Stimulated activated CD4-positive, alpha-beta T cell treated with anti-CD3 and anti-CD28 coated beads, Interleukin-4, amount 100 ng/mL, for 48 hours (primary cell): Measurements from ENCODE around the gene SCUBE3.
A peak's percentile ranks its signal among the peaks of the same experiment; 100 is the strongest.

Experiments
- DNase-seq, 2 donors: peaks; one replicate each; pipeline ENCODE4 v3.0.0-alpha.2; 2020; ENCODE audit warnings: low read depth in 2 of 2

SCUBE3 gene

DNA sequence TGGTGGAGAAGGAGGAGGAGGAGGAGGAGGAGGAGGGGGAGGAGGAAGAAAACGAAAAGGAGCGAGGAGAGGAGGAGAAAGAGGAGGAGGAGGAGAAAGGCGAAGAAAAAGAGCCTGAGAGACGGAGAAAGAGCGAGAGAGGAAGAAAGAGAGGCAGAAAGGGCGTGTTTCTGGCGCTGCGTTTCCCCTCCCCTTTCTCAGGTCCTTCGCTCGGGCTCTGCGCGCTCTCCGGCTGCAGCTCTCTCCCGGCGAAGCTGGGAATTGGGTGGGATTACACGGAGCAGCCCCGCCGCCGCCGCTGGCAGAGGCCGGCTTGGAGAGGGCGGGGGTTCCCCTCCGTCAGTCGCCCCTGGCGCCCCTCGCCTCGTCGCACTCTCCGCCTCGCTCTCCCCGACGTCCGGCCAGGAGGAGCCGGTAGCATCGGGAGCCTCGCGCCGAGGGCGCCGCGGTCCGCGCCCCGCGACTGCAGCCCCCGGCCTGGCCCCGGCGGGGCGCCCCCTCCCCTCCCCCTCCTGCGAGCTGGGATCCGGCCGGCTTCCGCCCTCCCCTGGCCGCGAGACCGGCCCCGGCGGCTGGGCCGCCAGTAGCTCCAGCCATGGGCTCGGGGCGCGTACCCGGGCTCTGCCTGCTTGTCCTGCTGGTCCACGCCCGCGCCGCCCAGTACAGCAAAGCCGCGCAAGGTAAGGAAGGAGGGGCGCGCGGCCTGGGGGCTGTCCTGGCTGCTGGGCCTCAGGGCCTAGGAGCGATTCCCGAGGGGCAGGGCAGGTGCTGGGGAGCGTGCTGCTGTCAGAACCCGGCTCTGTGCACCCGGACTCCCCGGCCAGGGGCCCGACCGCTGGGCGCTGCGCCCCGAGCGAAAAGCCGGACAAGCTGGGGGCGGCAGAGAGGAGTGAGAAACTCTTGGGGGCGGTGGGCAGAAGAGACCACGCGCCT lies at the start of gene SCUBE3:
Gene SCUBE3 (plus strand): TSS at position 133 of the 933 bp plus-strand sequence. CDS start 463 bp downstream, at position 596.
- DNase-seq: peak in 1 of 2 donors; percentile 6

DNA sequence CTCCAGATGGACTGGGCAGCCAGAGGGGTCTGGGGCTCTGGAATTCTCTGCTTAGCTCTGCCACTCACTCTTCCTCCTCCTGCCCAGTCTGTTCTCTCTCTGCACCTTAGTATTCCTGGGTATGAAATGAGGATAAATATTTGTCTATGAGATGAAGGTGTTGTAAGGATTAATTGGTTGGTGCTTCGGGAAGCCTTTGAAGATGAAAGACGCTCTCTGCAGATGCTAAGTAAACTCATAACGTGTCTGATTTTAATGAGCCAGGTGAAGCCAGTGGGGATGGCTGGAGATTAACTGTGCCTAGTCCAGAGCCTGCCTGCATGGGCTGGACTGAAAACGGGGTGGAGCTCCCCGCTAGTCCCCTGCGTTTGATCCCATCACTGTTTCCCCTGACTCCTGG lies 49.5 kb upstream of the SCUBE3 start:
- no peak for DNase-seq

DNA sequence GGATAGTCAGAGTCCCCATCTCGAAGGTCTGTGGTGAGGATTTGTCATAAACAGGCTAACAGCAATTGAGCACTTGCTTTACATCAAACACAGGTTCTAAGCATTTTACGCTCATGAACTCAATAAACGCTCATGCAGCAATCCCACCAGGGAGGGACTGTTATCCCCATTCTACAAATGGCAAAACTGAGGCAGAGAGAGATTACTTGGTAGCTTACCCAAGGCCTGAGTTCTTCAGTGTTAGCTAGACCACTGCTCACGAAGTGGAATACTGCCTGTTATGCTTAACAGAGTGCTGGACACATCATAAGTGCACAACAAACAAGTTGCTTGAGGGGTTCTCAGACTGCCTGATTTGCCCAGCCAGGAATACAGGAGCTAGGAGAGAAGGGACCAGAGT lies 48.9 kb upstream of the SCUBE3 start:
- DNase-seq: no peak

DNA sequence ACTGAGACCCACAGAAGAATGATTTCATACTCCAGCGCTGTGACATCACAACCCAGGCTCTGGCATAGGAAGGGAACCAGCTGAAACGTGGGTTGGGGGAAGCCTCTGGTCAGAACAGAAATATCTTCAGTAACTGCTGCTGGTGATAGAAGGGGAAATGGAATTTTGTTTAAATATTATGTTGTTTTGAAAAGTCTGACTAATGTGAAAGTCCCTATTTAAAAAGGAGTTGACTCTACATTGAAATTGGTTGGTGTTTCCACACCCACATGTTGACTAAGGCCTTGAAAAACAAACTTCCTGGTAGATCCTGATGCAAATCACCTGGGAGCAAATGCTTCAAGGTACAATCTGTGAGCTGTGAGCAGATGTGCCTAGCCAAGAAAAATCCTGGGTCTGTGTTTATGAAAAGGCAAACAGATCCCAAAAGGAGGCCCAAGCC lies 48.1 kb upstream of the SCUBE3 start:
- no peak for DNase-seq

DNA sequence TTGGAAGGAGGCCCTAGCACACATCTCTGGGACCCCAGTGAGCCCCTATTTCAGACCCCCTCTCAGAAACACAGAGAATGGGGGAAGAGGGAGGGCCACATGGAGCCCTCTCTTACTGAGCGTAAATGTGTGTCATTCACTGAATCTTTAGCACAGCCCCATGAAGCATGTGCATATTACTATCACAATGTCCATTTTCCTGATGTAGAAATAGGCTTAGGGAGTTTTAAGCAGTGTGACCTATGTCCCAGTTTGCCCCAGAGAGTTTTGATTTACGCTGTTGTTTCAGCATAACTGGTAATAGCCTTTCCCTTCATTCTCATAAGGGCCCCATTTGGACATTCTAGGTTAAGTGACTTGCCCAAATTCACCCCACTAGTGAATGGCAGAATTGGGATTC lies 47.6 kb upstream of the SCUBE3 start:
- no peak for DNase-seq

DNA sequence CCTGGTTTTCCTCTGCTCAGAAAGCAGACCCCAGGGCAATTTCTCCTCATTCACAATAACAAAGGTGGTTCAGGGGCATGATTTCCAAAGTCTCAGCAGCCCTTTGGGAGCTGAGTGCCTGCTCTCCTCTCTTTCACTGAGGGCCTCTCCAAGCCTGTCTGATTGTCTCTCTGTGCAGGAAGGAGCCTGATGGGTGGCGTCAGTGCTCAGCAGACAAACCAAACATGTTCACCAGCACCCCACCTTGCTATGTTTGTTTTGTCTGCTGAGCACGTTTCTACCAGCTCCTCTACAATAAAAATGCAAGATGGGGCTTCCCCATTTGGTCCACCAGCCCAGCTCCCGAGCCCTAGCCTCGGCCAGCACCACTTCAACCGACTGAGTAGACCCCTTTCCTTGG lies 47.2 kb upstream of the SCUBE3 start:
- DNase-seq: no peak

DNA sequence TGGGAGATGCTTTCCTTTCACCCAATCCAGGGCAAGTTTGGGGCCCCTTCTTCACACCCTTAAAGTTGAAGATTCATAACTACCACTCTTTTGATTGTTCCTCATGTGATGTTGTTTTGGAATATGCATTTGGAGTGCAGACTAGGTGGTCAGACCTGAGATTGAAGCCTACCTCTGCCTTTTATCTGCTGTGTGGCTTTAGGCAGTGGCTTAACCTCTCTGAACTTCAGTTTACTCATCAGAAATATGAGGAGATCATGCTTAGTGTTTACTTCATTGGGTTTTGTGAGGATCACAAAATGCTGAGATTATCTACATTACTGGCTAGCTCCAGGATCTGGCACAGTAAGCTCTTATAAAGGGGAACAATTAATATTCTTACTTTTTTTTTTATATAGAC lies 46.3 kb upstream of the SCUBE3 start:
- no peak for DNase-seq

DNA sequence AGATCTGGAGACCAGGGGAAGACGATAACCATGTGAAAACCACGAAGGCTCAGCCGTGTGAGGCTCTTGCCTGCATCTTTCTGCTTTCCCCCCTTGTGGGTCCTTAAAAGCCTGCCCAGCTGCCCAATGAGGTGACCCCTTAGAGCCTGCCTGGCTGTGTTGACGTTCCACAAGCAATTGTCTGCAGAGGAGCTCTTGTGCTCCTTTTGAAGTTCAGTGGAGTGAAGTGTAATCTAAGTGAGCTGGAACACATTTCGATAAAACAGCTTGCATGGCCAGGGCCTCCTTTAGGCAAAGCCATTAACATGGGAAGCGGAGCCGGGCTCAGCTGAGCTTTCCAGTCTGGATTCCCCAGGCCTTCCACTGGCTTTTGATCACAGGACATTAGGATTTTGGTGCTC lies 45.3 kb upstream of the SCUBE3 start:
- DNase-seq: no peak

DNA sequence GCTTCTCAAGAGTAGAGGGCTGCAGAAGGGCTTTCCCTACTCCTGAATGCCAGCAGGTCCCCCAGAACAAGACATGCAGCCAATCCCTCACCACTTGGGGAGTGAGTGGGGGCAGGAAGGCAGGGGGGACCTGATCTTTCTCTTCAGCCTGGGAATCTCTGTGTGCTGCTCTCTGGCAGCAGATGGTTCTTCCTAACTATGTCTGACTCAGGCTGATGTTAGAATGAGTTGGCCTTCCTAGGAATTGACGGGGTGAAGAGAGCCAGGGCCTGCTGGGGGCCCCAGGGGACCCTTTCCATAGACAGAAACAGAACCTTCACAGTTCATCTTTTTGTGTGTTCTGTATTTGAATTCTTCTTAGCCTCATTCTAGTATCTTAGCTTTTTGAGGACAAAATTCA lies 43.6 kb upstream of the SCUBE3 start:
- DNase-seq: no peak

DNA sequence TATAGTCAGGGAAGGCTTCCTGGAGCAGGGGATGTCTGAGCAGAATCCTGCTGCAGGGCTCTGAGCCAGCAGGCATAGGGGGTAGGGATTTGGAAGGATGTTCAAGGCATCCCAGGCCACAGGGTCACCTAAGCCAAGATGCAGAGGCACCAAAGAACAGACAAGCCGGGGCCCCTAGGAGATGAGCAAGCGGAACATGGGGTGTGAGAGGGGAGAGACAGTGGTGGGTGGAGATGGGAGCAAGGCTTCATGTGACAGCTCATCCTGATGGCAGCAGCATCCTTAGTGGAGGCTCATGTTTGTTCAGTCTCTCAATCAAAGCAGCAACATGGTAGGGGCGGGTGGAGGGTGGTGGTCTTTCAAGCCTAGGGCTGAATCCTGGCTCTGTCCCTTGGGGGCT lies 42.9 kb upstream of the SCUBE3 start:
- DNase-seq: no peak

DNA sequence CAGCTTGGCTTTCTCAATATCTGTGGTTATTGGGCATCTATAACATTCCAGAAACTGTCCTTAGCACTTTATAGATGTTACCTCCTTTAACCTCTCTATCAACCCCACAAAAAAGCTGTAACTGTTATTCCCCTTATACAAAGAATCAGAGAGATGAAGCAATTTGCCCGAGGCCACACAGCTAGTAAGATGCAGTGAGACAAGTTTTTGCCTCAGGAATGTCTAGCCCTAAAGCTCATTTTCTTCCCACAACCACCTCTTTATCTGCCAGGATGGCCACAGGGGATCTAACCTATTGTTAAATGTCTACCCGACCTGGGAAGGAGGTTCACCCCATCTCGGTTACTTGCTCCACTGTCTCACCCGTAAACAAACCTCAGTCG lies 40.7 kb upstream of the SCUBE3 start:
- DNase-seq: no peak

DNA sequence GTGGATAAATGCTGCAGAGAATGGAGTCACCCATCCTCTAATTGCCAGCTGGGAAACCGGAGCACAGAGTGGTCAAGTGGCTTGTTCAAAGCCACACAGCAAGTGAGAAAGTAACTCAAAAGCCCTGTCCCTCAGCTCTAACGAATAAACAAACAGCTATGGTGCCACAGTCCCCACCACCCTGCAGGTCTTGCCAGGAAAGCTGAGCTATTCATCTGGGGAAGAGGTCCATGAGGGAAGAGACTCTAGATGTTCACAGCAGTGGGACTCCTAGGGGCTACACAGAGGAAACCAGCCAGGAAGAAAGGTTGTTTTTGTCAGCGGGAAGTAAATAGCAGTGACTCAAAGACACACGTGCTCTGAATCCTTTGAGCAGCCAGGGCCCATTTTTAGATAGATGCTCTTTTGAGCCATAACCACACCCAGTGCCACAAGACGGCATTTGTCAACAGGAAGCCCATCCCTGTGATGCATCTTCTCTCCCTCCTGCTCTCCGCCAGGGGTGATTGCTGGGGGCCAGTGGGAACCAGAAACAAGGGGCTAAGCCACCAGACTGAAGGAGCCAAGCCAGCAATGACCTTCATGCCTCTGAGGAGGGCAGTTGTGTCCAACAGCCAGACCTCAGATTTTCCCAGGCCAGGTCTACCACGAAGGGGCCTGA lies 40.2 kb upstream of the SCUBE3 start:
- no peak for DNase-seq

DNA sequence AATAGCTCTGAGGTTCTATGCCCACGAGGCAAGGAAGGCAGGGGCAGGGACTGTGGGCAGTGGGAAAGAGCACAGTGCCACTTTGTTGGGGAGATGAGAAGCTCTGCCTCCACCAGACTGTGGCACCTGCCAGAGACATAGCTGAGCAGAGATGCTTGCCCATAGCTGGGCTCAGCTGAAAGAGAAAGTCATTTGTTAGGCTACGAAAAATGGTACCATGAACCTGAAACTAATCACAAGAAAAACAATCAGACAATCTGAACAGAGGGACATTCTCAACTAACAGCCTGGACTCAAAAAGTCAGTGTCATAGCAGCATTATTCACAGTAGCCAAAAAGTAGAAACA lies 39.7 kb upstream of the SCUBE3 start:
- no peak for DNase-seq

DNA sequence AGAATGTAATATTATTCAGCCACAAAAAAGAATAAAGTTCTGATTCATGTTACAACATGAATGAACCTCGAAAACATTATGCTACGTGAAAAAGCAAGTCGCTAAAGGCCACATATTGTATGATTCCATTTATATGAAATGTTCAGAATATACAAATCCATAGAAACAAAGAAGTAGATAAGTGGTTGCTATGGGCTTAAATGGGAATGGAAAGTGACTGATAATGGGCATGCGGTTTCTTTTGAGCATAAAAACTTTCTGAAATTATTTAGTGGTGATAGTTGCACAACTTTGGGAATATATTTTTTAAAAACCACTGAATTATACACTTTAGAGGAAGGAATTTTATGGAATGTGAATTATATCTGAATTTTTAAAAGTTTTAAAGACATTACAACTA lies 39.3 kb upstream of the SCUBE3 start:
- no peak for DNase-seq

DNA sequence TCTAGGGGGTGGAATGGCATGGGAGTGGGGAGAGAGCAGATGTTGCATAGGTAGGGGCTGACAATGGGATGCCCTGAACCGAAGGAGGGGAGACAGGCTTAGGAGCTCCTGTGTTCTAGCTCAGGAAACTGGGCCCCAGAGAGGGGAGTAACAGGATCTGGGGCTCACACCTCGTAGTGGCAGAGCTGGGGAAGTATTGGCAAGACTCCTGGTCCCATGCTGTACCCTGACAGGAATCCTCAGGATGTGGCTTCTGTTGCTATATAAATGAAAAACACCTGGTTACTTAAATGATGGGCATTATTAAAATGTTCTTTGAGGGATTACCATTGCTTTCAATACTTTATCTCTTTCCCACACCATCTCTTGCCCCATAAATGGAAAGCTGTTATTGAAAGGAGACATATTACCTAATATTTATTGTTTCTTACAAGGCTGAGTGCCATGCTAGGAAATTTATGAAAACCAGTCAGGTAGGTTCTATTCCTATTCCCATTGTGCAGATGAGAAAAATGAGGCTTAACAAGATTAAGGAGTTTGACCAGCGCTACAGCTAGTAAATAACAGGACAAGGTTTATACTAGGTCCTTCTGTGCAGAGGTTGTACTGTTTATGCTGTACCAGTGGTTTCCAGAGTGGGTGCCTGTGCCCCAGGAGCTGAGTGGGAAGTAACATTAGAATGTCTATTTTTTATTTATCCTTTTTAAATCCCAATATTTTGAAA lies 37.3 kb upstream of the SCUBE3 start:
- DNase-seq: no peak

DNA sequence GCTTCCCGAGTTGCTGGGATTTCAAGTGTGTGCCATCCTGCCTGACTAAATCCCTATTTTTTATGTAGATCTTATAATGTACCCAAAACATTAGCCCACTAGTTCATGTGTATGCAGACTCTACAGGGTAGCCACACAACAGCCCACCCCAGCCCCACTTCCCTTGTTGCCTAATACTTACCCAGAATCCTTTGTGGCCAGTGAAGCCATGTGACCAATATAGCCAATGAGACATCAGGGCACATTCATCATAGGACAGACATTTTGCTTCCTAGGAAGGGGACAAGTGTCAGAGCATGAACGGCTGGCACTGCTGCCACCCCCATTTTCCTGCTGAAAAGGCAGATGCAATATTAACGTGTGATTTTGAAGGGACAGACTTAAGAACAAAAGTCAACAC lies 36.6 kb upstream of the SCUBE3 start:
- DNase-seq: no peak

DNA sequence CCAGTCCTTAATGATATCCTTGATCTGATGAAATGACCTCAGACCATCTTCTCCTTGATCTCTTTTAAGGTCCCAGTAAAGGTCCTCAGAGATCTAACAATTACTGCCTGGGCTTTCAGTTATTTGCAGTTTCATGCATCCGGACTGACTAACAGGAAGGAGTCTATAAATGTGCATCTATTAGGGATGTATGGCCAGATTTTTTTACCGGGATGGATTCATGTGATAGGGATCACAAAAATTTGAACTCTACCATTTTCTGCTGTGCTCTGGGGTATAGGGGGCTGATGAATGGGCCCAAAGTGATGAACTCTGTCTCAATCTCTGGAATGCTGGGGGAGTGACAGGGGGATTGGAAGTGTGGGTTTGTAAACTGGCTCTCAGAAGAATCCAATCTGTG lies 36.2 kb upstream of the SCUBE3 start:
- DNase-seq: no peak

DNA sequence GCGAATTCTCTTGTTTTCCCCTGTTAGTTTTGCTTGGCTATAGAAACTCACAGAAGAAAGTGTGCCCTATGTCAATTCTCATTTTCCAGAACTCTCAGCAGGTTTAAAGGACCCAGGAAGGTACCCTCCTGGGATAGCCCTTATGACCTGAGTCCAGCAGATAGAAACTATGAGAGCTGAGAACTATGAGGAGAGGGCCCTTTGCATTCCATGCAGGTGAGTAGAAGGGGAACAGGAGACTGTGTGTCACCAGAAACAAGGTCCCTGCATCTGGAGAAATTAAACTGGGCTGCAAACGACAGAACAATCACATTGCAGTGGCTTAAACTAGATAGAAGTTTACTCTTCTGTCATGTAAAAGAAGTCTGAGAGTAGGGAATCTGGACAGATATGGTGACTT lies 35.7 kb upstream of the SCUBE3 start:
- DNase-seq: no peak

DNA sequence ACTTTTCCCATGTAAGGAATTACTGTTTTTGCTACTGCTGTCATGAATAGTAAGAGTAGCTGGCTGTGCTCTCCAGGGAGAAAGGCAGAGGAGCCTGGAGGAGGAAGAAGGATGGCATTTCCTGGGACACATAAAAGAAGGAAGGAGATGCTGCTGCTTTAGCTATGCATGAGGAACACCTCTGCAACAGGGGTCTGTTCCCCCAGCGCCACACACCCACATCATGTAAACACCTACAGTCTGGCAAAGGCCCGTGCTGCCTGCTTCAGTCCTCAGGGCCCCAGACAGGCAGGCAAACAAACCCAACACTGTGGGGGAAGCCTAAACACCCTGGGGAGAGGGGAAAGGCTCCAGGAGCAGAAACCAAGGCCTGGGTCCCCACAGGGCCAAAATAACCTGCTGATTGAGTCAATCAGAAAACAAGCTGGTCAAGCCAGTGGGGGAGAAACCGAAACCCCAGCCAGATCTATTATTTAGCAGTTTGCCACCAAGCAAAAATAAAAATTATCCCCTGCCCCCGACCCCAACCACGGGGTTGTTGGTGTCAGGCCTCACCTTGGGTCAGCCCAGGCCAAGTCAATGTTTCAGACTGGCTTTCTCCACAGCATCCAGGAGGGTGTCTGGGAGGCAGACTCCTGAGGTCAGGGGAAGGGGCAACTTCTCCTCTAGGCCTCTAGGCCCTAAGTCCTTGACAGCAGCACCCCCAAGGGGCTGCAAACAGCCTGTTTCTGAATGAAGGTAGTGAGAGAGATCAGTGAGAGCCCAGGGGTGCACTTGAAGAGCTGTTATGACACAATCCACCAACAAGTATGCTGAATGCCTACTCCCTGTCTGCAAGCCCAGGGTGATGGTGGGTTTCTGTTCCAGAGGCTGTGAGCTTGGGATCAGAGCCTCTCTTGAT lies 34.6 kb upstream of the SCUBE3 start:
- DNase-seq: no peak

DNA sequence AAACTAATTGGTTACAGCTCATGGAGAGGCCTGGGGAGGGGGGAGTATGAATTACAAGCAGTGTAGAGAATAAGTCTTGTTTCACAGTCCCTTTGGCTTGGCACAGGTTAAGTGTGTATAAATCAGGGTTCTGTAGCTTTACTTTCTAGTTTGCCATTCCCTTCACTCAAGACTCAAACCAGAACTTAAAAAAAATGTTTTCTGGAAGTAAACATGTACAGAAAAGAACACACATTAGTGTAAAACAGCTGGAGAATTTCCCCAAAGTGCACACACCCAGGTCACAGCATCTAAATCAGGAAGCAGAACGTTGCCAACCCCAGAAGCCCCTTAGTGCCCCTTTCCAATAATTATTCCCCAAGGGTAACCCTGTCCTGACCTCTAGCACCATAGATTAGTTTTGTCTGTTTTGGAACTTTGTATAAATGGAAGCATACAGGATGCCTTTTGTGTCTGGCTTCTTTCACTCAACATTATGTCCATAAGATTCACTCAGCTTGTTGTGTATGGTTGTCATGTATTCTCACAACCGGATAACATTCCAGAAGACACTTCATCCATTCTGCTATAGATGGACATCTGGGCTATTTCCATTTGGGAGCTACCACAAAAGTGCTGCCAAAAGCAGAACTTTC lies 33.7 kb upstream of the SCUBE3 start:
- no peak for DNase-seq

DNA sequence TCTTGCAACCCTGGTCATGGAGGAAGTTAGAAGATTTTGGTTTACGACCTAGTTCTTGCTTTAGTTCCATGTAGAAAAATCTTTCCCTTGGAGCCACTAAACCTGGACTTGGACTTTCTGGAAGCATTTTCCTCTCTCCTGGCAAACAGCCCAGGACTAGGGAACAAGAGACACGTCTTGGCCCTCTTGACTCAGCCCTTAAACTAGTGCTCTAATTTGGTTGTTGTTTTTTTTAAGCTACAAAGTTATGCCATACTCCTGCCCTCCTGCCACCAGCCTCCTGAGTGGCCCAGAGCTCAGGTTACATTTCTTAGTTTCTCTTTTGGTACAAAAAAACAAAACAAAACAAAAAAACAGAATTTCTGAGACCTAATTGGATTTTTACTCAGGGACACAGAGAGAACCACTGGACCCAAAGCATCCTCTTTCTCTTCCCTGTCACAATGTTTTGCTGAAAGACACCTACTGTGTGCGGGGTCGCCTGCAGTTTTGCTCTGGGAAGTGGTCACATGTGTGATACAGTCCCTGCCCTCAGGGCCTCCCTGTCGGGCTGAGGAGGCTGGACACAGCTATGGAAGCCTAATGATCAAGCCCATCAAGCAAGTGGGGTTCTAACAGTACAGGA lies 32.3 kb upstream of the SCUBE3 start:
- DNase-seq: no peak
